Spleen (tissue), 7 donors: ENCODE data around the gene LRRC75A.

Experiments
- CTCF ChIP-seq, 11 experiments: fragments of 200-600 bp in 7 of 11; fragments of 450-650 bp in 4 of 11; sonication (generic) in 4 of 11; IDR thresholded peaks in 8 of 11; conservative IDR thresholded peaks in 3 of 11; 1 replicate in 7 of 11; 2 replicates in 4 of 11; pipeline versions ENCODE4 v1.4.0 to v1.8.0; 2016 to 2021; ENCODE audit warnings: antibody characterized with exemption in 11 of 11, inconsistent platforms in 4 of 11, mild to moderate bottlenecking in 1 of 11
- POLR2A ChIP-seq, 3 donors: fragments of 450-650 bp; IDR thresholded peaks; one replicate each; pipeline ENCODE4 v1.5.1; 2017; ENCODE audit warnings: antibody characterized with exemption in 3 of 3, mild to moderate bottlenecking in 1 of 3
- donor health status: DM: no; HTN: no; CAD: no; lungs with moderate emphysema.
- donor health status: DM: no; HTN: no; CAD: no.
- donor health status: DM: no; HTN: no; CAD: no.

- no peak for TF ChIP-seq CTCF (IDR thresholded peaks at IDR 0.05 in 8 of 11, conservative IDR thresholded peaks at IDR 0.05 in 3 of 11)
- TF ChIP-seq POLR2A (IDR thresholded peaks at IDR 0.05), result no peak
These were observed 37.9 kb upstream of the LRRC75A start for GRCh38 chr17:16529906-16530305.
